Endodermal cell (in vitro differentiated cells): ENCODE data around the gene METRN. TPM values are rescaled to one million over a fixed set of nuclear protein-coding genes. Genes with fewer than 3 reads are reported as not detected.

ENCODE experiments used
- DNase-seq: peaks from one replicate; pipeline ENCODE4 v3.0.0-alpha.2; 2017
- H3K27ac ChIP-seq: 2 replicates; pipeline ENCODE4 v1.5.1; 2013; ENCODE audit warnings: mild to moderate bottlenecking, low read depth, low read length, moderate library complexity
- H3K27me3 ChIP-seq: 2 replicates; pipeline ENCODE4 v1.6.1; 2013; ENCODE audit warnings: mild to moderate bottlenecking, low read length, moderate library complexity; ENCODE audit not compliant: insufficient read depth, control insufficient read depth, poor library complexity, severe bottlenecking
- H3K36me3 ChIP-seq: 2 replicates; pipeline ENCODE4 v1.7.0; 2013; ENCODE audit warnings: mild to moderate bottlenecking, low read length, moderate library complexity; ENCODE audit not compliant: control insufficient read depth, insufficient read depth
- H3K4me1 ChIP-seq: one replicate; pipeline ENCODE4 v1.7.0; 2013; ENCODE audit warnings: low read length; ENCODE audit not compliant: control insufficient read depth, insufficient read depth
- H3K4me3 ChIP-seq: 2 replicates; pipeline ENCODE4 v1.5.1; 2013; ENCODE audit warnings: mild to moderate bottlenecking, low read length, moderate library complexity
- H3K9ac ChIP-seq: 2 replicates; pipeline ENCODE4 v1.6.1; 2013; ENCODE audit warnings: mild to moderate bottlenecking, low read length, moderate library complexity; ENCODE audit not compliant: poor library complexity, severe bottlenecking; ENCODE audit errors: extremely low read depth
- H3K9me3 ChIP-seq: 2 replicates; pipeline ENCODE4 v1.6.1; 2013; ENCODE audit warnings: mild to moderate bottlenecking, low read length, moderate library complexity; ENCODE audit not compliant: control insufficient read depth
- H3K27ac Mint-ChIP-seq: 2 replicates; pipeline ENCODE4 v1.8.0; 2020; ENCODE audit warnings: mixed read lengths
- H3K27me3 Mint-ChIP-seq: 2 replicates; pipeline ENCODE4 v1.8.0; 2021; ENCODE audit warnings: mild to moderate bottlenecking, mixed read lengths; ENCODE audit not compliant: insufficient read depth
- H3K36me3 Mint-ChIP-seq: 2 replicates; pipeline ENCODE4 v1.8.0; 2020; ENCODE audit warnings: low read depth, mixed read lengths
- H3K4me1 Mint-ChIP-seq: 2 replicates; pipeline ENCODE4 v1.8.0; 2020; ENCODE audit warnings: mixed read lengths
- H3K4me3 Mint-ChIP-seq: 2 replicates; pipeline ENCODE4 v1.8.0; 2020; ENCODE audit warnings: mild to moderate bottlenecking, moderate library complexity, mixed read lengths
- H3K9me3 Mint-ChIP-seq: 2 replicates; pipeline ENCODE4 v1.8.0; 2020; ENCODE audit warnings: mild to moderate bottlenecking, mixed read lengths
- WGBS, 2 experiments: methylation state at CpG; one replicate each; pipeline versions ENCODE4 v1.1.5 to v1.1.7; 2013; ENCODE audit warnings: missing lambda C conversion rate in 2 of 2, mixed read lengths in 1 of 2; ENCODE audit not compliant: insufficient coverage in 1 of 2, insufficient read length in 1 of 2; 5-methylcytosine and 5-hydroxymethylcytosine counted together
- total RNA-seq, 2 donors: library from RNA; stranded (reverse); fragmentation: NEBNext Ultra II Directional in 1 of 2; extraction: Animal tissue kit (Norgen Biotek cat#: 25700) in 1 of 2; gene quantifications; 2 replicates in 1 of 2; 3 replicates in 1 of 2; pipeline ENCODE4 v1.2.1, GENCODE V29; 2021
- TF ChIP-seq, protein P1 (sequence below): fragments of 200-600 bp; sonication (generic); conservative IDR thresholded peaks from 2 replicates; pipeline ENCODE4 v1.5.0; 2021; ENCODE audit warnings: antibody characterized with exemption, mild to moderate bottlenecking

The METRN gene
- total RNA-seq, 2 donors from 2014 or later, result 33.4 to 38.5 TPM

DNA sequence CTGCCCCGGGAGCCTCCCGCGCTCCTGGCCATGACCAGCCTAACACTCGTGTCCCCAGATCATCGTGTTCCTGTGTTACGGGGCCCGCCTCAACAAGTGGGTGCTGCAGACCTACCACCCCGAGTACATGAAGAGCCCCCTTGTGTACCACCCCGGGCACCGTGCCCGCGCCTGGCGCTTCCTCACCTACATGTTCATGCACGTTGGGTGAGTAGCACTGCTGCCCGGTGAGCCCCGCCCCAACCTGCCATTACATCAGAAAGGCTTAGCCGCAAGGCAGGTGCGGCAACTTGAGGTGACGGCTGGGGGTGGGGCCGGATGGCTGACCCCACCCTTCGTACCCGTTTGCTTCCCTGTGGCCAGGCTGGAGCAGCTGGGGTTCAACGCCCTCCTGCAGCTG lies 38.0 kb upstream of the METRN start:
- Histone ChIP-seq H3K27me3 (no peaks in the 10 kb centered on the region), H3K4me1 (peaks cover 9% of the 10 kb centered on the region), H3K36me3 (peaks cover 25% of the 10 kb centered on the region), H3K9ac (no peak overlapping the region), H3K9me3 (no peaks in the 10 kb centered on the region), H3K4me3 (no peak overlapping the region), H3K27ac (no peak overlapping the region)
- TF ChIP-seq, protein P1, sequence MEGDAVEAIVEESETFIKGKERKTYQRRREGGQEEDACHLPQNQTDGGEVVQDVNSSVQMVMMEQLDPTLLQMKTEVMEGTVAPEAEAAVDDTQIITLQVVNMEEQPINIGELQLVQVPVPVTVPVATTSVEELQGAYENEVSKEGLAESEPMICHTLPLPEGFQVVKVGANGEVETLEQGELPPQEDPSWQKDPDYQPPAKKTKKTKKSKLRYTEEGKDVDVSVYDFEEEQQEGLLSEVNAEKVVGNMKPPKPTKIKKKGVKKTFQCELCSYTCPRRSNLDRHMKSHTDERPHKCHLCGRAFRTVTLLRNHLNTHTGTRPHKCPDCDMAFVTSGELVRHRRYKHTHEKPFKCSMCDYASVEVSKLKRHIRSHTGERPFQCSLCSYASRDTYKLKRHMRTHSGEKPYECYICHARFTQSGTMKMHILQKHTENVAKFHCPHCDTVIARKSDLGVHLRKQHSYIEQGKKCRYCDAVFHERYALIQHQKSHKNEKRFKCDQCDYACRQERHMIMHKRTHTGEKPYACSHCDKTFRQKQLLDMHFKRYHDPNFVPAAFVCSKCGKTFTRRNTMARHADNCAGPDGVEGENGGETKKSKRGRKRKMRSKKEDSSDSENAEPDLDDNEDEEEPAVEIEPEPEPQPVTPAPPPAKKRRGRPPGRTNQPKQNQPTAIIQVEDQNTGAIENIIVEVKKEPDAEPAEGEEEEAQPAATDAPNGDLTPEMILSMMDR, result no peak
- H3K36me3 Mint-ChIP-seq, result peaks cover 15% of the 10 kb centered on the region
- H3K9me3 Mint-ChIP-seq, result no peaks in the 10 kb centered on the region
- H3K4me1 Mint-ChIP-seq, result peaks cover 15% of the 10 kb centered on the region
- no peak overlapping the region for H3K4me3 Mint-ChIP-seq
- 95% methylated on average over 13 to 23 of the region's 23 CpGs for WGBS, 2 experiments
- H3K27me3 Mint-ChIP-seq, result no peaks in the 10 kb centered on the region
- no peak for DNase-seq
- no peak overlapping the region for H3K27ac Mint-ChIP-seq

DNA sequence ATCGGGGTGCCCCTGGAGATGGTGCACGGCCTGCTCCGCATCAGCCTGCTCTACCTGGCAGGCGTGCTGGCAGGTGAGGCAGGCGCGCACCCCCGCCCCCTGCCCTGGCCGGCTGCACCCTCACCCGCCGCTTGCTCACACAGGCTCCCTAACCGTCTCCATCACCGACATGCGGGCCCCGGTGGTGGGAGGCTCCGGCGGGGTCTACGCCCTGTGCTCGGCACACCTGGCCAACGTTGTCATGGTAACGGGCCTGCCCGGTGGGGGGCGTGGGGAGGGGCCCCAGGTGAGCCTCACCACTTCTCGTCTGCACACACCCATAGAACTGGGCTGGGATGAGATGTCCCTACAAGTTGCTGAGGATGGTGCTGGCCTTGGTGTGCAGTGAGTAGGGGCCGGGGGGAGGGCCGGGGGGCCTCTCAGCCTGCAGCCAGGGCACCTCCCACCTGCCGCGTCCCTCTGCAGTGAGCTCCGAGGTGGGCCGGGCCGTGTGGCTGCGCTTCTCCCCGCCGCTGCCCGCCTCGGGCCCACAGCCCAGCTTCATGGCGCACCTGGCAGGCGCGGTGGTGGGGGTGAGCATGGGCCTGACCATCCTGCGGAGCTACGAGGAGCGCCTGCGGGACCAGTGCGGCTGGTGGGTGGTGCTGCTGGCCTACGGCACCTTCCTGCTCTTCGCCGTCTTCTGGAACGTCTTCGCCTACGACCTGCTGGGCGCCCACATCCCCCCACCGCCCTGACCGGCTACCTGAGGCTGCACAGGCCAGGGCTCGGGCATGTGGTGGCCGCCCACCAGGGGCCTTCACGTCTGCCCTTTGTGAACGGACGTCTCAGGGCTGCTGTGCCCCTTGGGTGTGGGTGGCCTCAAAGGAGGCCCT lies 37.4 kb upstream of the METRN start:
- Mint-ChIP-seq H3K27me3 (no peaks in the 10 kb centered on the region), H3K36me3 (peaks cover 20% of the 10 kb centered on the region), H3K4me1 (peaks cover 18% of the 10 kb centered on the region), H3K9me3 (no peaks in the 10 kb centered on the region), H3K4me3 (no peak overlapping the region), H3K27ac (no peak overlapping the region)
- no peak overlapping the region for H3K4me3 ChIP-seq
- peaks cover 14% of the 10 kb centered on the region for H3K4me1 ChIP-seq
- peak; percentile 70 for DNase-seq
- WGBS, 2 experiments, result 90 to 92% methylated on average over 27 to 57 of the region's 57 CpGs
- H3K27me3 ChIP-seq, result no peaks in the 10 kb centered on the region
- peaks cover 27% of the 10 kb centered on the region for H3K36me3 ChIP-seq
- H3K9me3 ChIP-seq, result no peaks in the 10 kb centered on the region
- no peak overlapping the region for H3K9ac ChIP-seq
- TF ChIP-seq, protein P1, result no peak
- H3K27ac ChIP-seq, result no peak overlapping the region

DNA sequence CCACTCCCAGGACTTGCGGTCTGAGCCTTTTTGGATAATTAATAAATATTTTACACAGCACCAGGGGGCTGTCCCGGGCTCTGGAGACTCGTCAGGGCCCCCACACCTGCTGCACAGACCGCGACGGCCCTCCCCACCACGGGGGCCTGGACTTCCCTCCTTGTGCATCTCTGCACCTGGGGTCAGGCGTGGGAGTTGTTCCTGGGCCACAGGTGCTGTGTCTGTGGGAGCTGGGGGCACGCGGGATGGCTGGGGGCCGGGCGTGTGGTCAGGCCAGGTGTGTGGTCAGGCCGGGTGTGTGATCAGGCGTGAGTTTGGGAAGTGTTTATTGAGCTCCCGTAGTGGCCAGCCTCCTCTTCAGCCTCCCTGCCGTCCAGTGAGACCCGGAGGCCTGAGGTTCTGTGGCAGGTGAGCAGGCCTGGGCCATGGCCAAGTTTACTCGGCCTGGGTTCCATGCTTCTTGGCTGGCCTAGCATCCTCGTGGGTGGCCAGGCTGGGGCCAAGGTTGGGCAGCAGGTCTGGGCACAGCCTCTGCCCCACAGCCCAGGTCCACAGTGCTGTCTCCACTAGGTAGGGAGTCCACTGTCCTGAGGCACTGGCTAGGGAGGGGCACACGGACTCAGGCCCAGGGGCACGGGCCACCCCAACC lies 36.6 kb upstream of the METRN start:
- H3K9me3 ChIP-seq, result no peaks in the 10 kb centered on the region
- H3K9me3 Mint-ChIP-seq, result no peaks in the 10 kb centered on the region
- peaks cover 32% of the 10 kb centered on the region for H3K36me3 ChIP-seq
- TF ChIP-seq, protein P1, result no peak
- H3K27ac Mint-ChIP-seq, result no peak overlapping the region
- H3K4me3 ChIP-seq, result no peak overlapping the region
- peaks cover 19% of the 10 kb centered on the region for H3K36me3 Mint-ChIP-seq
- no peak for DNase-seq
- H3K27me3 ChIP-seq, result no peaks in the 10 kb centered on the region
- 91 to 96% methylated on average over 13 to 21 of the region's 21 CpGs for WGBS, 2 experiments
- H3K27me3 Mint-ChIP-seq, result no peaks in the 10 kb centered on the region
- H3K4me1 ChIP-seq, result peaks cover 18% of the 10 kb centered on the region
- no peak overlapping the region for H3K9ac ChIP-seq
- no peak overlapping the region for H3K4me3 Mint-ChIP-seq
- no peak overlapping the region for H3K27ac ChIP-seq
- H3K4me1 Mint-ChIP-seq, result peaks cover 23% of the 10 kb centered on the region
